ENCODE data around the gene APC2. TPM values are rescaled to one million over a fixed set of nuclear protein-coding genes. Genes with fewer than 3 reads are reported as not detected.
A peak's percentile ranks its signal among the peaks of the same experiment; 100 is the strongest.

The APC2 gene
- total RNA-seq, 1 donor from 2014 or later = 1.3 TPM

GRCh38 chr19:1441677-1442438 lies 8.1 kb upstream of the APC2 start:
- H3F3A ChIP-seq (ENCODE audit: low read depth) = peaks cover 87% of the 10 kb centered on the region
- no peak overlapping the region for H3K9ac ChIP-seq
- Mint-ChIP-seq H3K9me3 (no peaks in the 10 kb centered on the region), H3K4me3 (peak overlapping the region; percentile 62), H3K36me3 (peaks cover 25% of the 10 kb centered on the region), H3K27me3 (ENCODE audit: insufficient read depth, low read depth) (peaks cover 10% of the 10 kb centered on the region), H3K4me1 (peaks cover 21% of the 10 kb centered on the region), H3K27ac (no peak overlapping the region)
- H4K20me1 ChIP-seq (ENCODE audit: low read depth) = peaks cover 77% of the 10 kb centered on the region
- no peak overlapping the region for H3K27ac ChIP-seq
- no peak overlapping the region for H2AFZ ChIP-seq (replicated peaks)
- peaks cover 11% of the 10 kb centered on the region for H3K36me3 ChIP-seq
- H3K4me1 ChIP-seq = peaks cover 10% of the 10 kb centered on the region
- H3K79me2 ChIP-seq (ENCODE audit: low read depth) = peaks cover 35% of the 10 kb centered on the region
- H3K4me3 ChIP-seq = no peak overlapping the region
- no peaks in the 10 kb centered on the region for H3K9me3 ChIP-seq (ENCODE audit: low read depth)
- H3K4me2 ChIP-seq = no peak overlapping the region
- peaks cover 29% of the 10 kb centered on the region for H3K27me3 ChIP-seq
- DNase-seq (ENCODE audit: low spot score) = no peak
- TF ChIP-seq EZH2phosphoT487 (IDR thresholded peaks at IDR 0.05) (no peak), EZH2 (IDR thresholded peaks at IDR 0.05) (no peak), CTCF (IDR thresholded peaks at IDR 0.05) (no peak)

DNA sequence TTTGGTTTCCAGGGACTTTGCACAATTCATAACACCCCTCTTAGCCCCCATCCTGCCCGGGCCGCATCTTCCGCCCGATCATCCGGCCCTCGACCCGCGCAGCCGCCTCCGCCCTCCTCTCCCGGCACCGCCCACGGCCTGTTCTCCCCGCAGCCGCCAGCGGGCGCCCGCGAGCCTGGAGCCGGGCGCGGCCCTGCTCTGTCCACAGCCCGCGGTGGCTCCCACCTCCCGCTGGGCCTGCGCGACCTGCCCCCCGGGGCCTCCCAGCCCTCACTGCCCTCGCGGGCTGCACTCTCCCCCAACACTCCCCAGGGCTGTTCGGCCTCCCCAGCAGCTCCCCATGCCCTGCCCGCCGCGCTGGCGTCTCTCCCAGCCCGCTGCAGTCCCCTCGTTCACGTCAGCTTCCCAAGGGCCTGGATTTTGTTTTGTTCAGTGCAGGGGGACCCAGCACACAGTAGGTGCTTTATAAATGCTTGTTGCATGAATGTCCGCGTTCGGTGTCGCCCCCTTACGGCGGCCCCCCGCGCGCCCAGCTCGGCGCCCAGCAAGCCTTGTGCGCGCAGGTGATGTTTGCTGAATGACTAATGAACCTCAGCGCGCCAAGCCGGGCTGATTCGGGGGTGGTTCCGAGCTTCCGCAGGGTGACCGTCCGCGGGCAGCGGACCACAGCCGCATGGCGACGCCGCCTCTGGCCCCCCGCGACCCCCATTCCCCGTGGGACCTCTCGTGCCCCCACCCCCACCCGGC lies 4.6 kb upstream of the APC2 start:
- Histone ChIP-seq H3K4me2 (peak overlapping the region; percentile 75), H3K27me3 (peaks cover 64% of the 10 kb centered on the region), H4K20me1 (ENCODE audit: low read depth) (peaks cover 83% of the 10 kb centered on the region), H3K9me3 (ENCODE audit: low read depth) (no peaks in the 10 kb centered on the region), H2AFZ (replicated peaks) (peak overlapping the region; percentile 10), H3K4me1 (peaks cover 7% of the 10 kb centered on the region), H3K9ac (no peak overlapping the region), H3K79me2 (ENCODE audit: low read depth) (peaks cover 14% of the 10 kb centered on the region), H3K36me3 (peaks cover 11% of the 10 kb centered on the region), H3F3A (ENCODE audit: low read depth) (peaks cover 81% of the 10 kb centered on the region), H3K27ac (no peak overlapping the region), H3K4me3 (peak overlapping the region; percentile 49)
- peaks cover 19% of the 10 kb centered on the region for H3K36me3 Mint-ChIP-seq
- H3K27me3 Mint-ChIP-seq (ENCODE audit: insufficient read depth, low read depth) = peaks cover 17% of the 10 kb centered on the region
- H3K9me3 Mint-ChIP-seq = no peaks in the 10 kb centered on the region
- peak overlapping the region; percentile 83 for H3K4me3 Mint-ChIP-seq
- H3K4me1 Mint-ChIP-seq = peaks cover 30% of the 10 kb centered on the region
- no peak overlapping the region for H3K27ac Mint-ChIP-seq
- TF ChIP-seq EZH2 (IDR thresholded peaks at IDR 0.05) (no peak), CTCF (IDR thresholded peaks at IDR 0.05) (peak; percentile 86), EZH2phosphoT487 (IDR thresholded peaks at IDR 0.05) (no peak)
- DNase-seq (ENCODE audit: low spot score) = peak; percentile 82

DNA sequence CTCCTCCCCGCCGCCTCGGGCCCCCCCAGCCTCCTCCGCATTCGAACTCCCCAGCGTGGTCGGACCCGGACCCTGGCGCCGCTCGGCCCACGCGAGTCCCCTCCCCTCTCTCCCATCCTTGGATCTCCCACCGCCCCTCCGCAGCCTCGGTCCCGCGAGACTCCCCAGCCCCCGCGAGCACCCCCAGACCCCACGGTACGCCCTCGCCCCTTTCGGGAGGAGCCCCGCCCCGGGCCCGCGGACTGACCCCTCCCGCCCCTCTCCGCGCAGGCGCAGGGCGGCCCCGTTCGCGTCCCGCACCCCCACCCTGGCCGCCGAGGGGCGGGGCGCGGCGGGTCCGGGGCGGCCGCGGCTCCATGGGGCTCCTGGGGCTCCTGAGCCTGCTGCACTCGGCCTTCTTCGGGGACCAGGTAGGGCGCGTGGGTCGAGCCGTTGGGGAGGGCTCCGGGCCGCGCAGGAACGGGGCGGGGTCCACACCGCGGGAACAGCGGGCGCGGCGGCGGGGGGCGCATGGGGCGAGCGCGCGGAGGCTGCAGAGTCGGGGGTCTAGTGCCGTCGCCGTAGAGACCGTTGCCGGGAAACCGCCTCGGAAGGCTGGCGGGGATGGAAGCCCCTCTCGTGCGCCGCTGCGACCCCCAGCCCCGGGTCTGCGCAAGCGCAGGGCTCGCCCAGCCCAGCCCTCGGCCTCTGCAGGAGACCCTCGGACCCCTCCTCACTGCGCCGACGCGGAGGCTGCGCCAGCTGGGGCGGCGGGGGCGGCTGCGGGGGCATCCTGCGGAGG lies 3.8 kb upstream of the APC2 start:
- no peak overlapping the region for H3K27ac Mint-ChIP-seq
- H3K9me3 ChIP-seq (ENCODE audit: low read depth) = no peaks in the 10 kb centered on the region
- peaks cover 20% of the 10 kb centered on the region for H3K27me3 Mint-ChIP-seq (ENCODE audit: insufficient read depth, low read depth)
- peak overlapping the region; percentile 49 for H3K4me3 ChIP-seq
- H3K27ac ChIP-seq = no peak overlapping the region
- H3K4me1 ChIP-seq = peaks cover 12% of the 10 kb centered on the region
- H2AFZ ChIP-seq (replicated peaks) = no peak overlapping the region
- H3K9me3 Mint-ChIP-seq = no peaks in the 10 kb centered on the region
- H4K20me1 ChIP-seq (ENCODE audit: low read depth) = peaks cover 82% of the 10 kb centered on the region
- peak overlapping the region; percentile 83 for H3K4me3 Mint-ChIP-seq
- H3K4me2 ChIP-seq = peak overlapping the region; percentile 75
- DNase-seq (ENCODE audit: low spot score) = peak; percentile 87
- peaks cover 17% of the 10 kb centered on the region for H3K36me3 Mint-ChIP-seq
- H3K79me2 ChIP-seq (ENCODE audit: low read depth) = peaks cover 6% of the 10 kb centered on the region
- no peak overlapping the region for H3K9ac ChIP-seq
- peaks cover 5% of the 10 kb centered on the region for H3K36me3 ChIP-seq
- H3K27me3 ChIP-seq = peaks cover 71% of the 10 kb centered on the region
- H3F3A ChIP-seq (ENCODE audit: low read depth) = peaks cover 81% of the 10 kb centered on the region
- H3K4me1 Mint-ChIP-seq = peaks cover 37% of the 10 kb centered on the region
- TF ChIP-seq EZH2phosphoT487 (IDR thresholded peaks at IDR 0.05) = no peak
- TF ChIP-seq EZH2 (IDR thresholded peaks at IDR 0.05) = peak; percentile 1
